Panc1 (cell line): ENCODE results near the gene ISOC2. TPM values are rescaled to one million over a fixed set of nuclear protein-coding genes. Genes with fewer than 3 reads are reported as not detected.

Source experiments
- ATAC-seq: fragments of 200-7000 bp; cut with Tn5 transposase; 2 replicates; pipeline ENCODE4 v1.9.1; 2020; ENCODE audit warnings: mild to moderate bottlenecking, moderate library complexity
- BruUV-seq: library from RNA; stranded (reverse); fragments of 400-500 nt; replicated peaks from 2 replicates; lab custom pipeline; 2021; lab: Mats Ljungman, UMichigan
- CTCF ChIA-PET: fragments of 300-600 bp; sonication (Branson Sonifier 250); formaldehyde crosslinking; loops from one replicate; lab custom pipeline; 2022; ENCODE audit warnings: antibody characterized with exemption; lab: Charles Lee
- POLR2A ChIA-PET: fragments of 300-600 bp; sonication (Branson Sonifier 250); formaldehyde crosslinking; loops from one replicate; lab custom pipeline; 2022; ENCODE audit warnings: antibody characterized with exemption; lab: Charles Lee
- DNase-seq: peaks from one replicate; pipeline ENCODE4 v3.0.0-alpha.2; 2010; ENCODE audit warnings: low read depth, low spot score
- H3K27ac ChIP-seq: 2 replicates; pipeline ENCODE4 v1.5.1; 2011; ENCODE audit warnings: mild to moderate bottlenecking, low read length, inconsistent platforms
- H3K27me3 ChIP-seq: fragments of 200-500 bp; sonication (Bioruptor generic); 2 replicates; pipeline ENCODE4 v1.6.0; 2014; ENCODE audit warnings: low read length, inconsistent platforms; ENCODE audit not compliant: control insufficient read depth, insufficient read depth
- H3K36me3 ChIP-seq: fragments of 200-500 bp; sonication (Bioruptor generic); 2 replicates; pipeline ENCODE4 v1.5.1; 2014; ENCODE audit warnings: inconsistent platforms, mild to moderate bottlenecking, low read length, moderate library complexity; ENCODE audit not compliant: control insufficient read depth, insufficient read depth
- H3K4me1 ChIP-seq: 2 replicates; pipeline ENCODE4 v1.5.1; 2011; ENCODE audit warnings: inconsistent platforms, mild to moderate bottlenecking, low read length, moderate library complexity; ENCODE audit not compliant: control insufficient read depth, insufficient read depth
- H3K4me3 ChIP-seq, 2 experiments: 2 replicates each; pipeline ENCODE4 v1.5.1; 2011 to 2012; ENCODE audit warnings: low read depth in 2 of 2, low read length in 2 of 2, mild to moderate bottlenecking in 2 of 2, inconsistent platforms in 1 of 2, moderate library complexity in 1 of 2
- H3K9me3 ChIP-seq: fragments of 200-500 bp; sonication (Bioruptor generic); 2 replicates; pipeline ENCODE4 v1.5.1; 2014; ENCODE audit warnings: low read depth, mild to moderate bottlenecking, inconsistent platforms, low read length, moderate library complexity; ENCODE audit not compliant: control insufficient read depth, insufficient read depth
- CTCF ChIP-seq: fragments of 450-650 bp; IDR thresholded peaks from 2 replicates; pipeline ENCODE4 v1.5.1; 2017; ENCODE audit warnings: mild to moderate bottlenecking
- POLR2AphosphoS5 ChIP-seq: IDR thresholded peaks from 2 replicates; pipeline ENCODE4 v1.6.1; 2012; ENCODE audit warnings: mild to moderate bottlenecking, low read depth, low read length, moderate library complexity
- SIN3A ChIP-seq: IDR thresholded peaks from 2 replicates; pipeline ENCODE4 v1.6.1; 2012; ENCODE audit warnings: low read depth, mild to moderate bottlenecking, low read length, moderate library complexity, borderline replicate concordance; ENCODE audit not compliant: insufficient read depth
- TCF7L2 ChIP-seq: IDR thresholded peaks from 2 replicates; pipeline ENCODE4 v1.6.1; 2011; ENCODE audit warnings: mild to moderate bottlenecking, low read depth, low read length, inconsistent platforms
- in situ Hi-C: cut with HindIII; loops from 2 replicates; pipeline ENCODE4 v1.10.0; 2016; ENCODE audit warnings: low sequenced_read_pairs, low pct_unique_long_range_greater_than_20kb
- intact Hi-C: fragments of 100-400 bp; cut with micrococcal nuclease; formaldehyde crosslinking; loops from one replicate; pipeline ENCODE4 v1.10.0; 2022; ENCODE audit not compliant: unreplicated experiment
- total RNA-seq: library from RNA; stranded (reverse); gene quantifications from one replicate; pipeline ENCODE4 v1.2.1, GENCODE V29; 2021; ENCODE audit not compliant: unreplicated experiment
- TF ChIP-seq, protein P1 (sequence below), 2 experiments: IDR thresholded peaks; 2 replicates each; pipeline ENCODE4 v1.6.1; 2011 to 2012; ENCODE audit warnings: low read depth in 2 of 2, control low read depth in 1 of 2, low read length in 1 of 2, mild to moderate bottlenecking in 1 of 2, moderate library complexity in 1 of 2; ENCODE audit not compliant: insufficient read depth in 1 of 2

Gene ISOC2
- total RNA-seq, 1 experiment from 2014 or later = 150 TPM

- BruUV-seq = no TSS peak
- intact Hi-C loops = no loop called here
Measured at GRCh38 chr19:55495646-55496349, 34.4 kb upstream of the ISOC2 start.

DNA sequence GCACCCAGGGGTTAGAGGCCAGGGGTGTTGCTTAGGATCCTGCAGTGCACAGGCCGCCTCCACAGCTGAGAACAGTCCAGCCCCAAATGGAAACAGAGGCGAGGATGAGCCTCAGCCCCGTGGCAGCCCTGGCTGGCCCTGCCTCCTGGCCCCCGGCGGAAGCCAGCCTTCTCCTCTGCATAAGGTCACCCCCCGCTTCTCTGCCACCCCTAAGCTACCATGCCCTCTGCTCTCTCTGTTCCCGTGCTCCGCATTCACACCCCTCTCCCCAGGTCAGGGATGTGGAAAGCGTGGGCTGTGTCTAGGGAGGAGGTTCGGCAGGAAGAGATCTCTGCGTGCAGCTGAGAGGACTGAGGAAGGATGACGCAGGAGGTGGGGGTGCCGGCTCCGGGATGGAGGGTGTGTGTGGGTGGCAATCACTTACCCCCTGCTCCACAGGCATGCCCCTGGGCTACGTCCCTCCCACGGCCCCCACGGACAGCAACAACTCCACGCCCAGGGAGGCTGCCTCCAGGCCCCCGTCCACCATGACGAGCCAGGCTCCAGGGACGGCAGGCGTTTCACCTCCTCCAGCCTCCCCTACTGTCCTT lies 32.8 kb upstream of the ISOC2 start:
- ChIA-PET CTCF (interaction anchor here (0.6 to 1.1 kb wide), 3 partner anchors 10 to 203 kb away, joined by 3 to 5 read pairs (median 4); no protein-coding TSS in a partner anchor), POLR2A (interaction anchor here (0.6 to 0.7 kb wide), 4 partner anchors 9 to 335 kb away, joined by 4 to 10 read pairs (median 4); partner anchors contain the start of gene NAT14)
- no peak for DNase-seq
- Histone ChIP-seq H3K9me3 (no peaks in the 10 kb centered on the region), H3K27me3 (no peaks in the 10 kb centered on the region), H3K4me1 (peaks cover 38% of the 10 kb centered on the region), H3K36me3 (no peaks in the 10 kb centered on the region), H3K4me3 (no peak overlapping the region), H3K27ac (no peak overlapping the region)
- TF ChIP-seq, protein P1, sequence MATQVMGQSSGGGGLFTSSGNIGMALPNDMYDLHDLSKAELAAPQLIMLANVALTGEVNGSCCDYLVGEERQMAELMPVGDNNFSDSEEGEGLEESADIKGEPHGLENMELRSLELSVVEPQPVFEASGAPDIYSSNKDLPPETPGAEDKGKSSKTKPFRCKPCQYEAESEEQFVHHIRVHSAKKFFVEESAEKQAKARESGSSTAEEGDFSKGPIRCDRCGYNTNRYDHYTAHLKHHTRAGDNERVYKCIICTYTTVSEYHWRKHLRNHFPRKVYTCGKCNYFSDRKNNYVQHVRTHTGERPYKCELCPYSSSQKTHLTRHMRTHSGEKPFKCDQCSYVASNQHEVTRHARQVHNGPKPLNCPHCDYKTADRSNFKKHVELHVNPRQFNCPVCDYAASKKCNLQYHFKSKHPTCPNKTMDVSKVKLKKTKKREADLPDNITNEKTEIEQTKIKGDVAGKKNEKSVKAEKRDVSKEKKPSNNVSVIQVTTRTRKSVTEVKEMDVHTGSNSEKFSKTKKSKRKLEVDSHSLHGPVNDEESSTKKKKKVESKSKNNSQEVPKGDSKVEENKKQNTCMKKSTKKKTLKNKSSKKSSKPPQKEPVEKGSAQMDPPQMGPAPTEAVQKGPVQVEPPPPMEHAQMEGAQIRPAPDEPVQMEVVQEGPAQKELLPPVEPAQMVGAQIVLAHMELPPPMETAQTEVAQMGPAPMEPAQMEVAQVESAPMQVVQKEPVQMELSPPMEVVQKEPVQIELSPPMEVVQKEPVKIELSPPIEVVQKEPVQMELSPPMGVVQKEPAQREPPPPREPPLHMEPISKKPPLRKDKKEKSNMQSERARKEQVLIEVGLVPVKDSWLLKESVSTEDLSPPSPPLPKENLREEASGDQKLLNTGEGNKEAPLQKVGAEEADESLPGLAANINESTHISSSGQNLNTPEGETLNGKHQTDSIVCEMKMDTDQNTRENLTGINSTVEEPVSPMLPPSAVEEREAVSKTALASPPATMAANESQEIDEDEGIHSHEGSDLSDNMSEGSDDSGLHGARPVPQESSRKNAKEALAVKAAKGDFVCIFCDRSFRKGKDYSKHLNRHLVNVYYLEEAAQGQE (IDR thresholded peaks at IDR 0.05; ENCODE audit: insufficient read depth in 1 of 2, low read depth in 2 of 2, low read length in 1 of 2) = no peak
- TF ChIP-seq POLR2AphosphoS5 (no peak), SIN3A (no peak), CTCF (no peak), TCF7L2 (no peak)
- in situ Hi-C loops = no loop called here
- intact Hi-C loops = no loop called here
- no TSS peak for BruUV-seq
- ATAC-seq = 0 out of 2 replicates have a peak, but pooled peaks have one; percentile 5

More at GRCh38 chr19:55495646-55496349, 34.4 kb upstream of the ISOC2 start:
- ChIA-PET POLR2A (no interaction called here), CTCF (interaction anchor here (1.1 kb wide), 1 partner anchor 16 kb away, joined by 3 read pairs; no protein-coding TSS in a partner anchor)
- in situ Hi-C loops = no loop called here
- no peaks in the 10 kb centered on the region for H3K9me3 ChIP-seq
- ATAC-seq = no peak
- TF ChIP-seq POLR2AphosphoS5 = no peak
- TF ChIP-seq TCF7L2 = no peak
- TF ChIP-seq, protein P1 (IDR thresholded peaks at IDR 0.05; ENCODE audit: insufficient read depth in 1 of 2, low read depth in 2 of 2, low read length in 1 of 2) = no peak
- no peak for TF ChIP-seq SIN3A
- no peak for TF ChIP-seq CTCF
- no peak for DNase-seq
- no peaks in the 10 kb centered on the region for H3K27me3 ChIP-seq
- H3K27ac ChIP-seq = no peak overlapping the region
- H3K4me1 ChIP-seq = peaks cover 31% of the 10 kb centered on the region
- no peaks in the 10 kb centered on the region for H3K36me3 ChIP-seq
- no peak overlapping the region for H3K4me3 ChIP-seq
